GM21423 (cell line): ENCODE measurements around the gene KMT5B.

Experiments used
- ATAC-seq: cut with Tn5 transposase; IDR thresholded peaks from one replicate; pipeline ENCODE4 v1.9.1; 2021; ENCODE audit warnings: mild to moderate bottlenecking, moderate library complexity; ENCODE audit not compliant: unreplicated experiment

Gene KMT5B

DNA sequence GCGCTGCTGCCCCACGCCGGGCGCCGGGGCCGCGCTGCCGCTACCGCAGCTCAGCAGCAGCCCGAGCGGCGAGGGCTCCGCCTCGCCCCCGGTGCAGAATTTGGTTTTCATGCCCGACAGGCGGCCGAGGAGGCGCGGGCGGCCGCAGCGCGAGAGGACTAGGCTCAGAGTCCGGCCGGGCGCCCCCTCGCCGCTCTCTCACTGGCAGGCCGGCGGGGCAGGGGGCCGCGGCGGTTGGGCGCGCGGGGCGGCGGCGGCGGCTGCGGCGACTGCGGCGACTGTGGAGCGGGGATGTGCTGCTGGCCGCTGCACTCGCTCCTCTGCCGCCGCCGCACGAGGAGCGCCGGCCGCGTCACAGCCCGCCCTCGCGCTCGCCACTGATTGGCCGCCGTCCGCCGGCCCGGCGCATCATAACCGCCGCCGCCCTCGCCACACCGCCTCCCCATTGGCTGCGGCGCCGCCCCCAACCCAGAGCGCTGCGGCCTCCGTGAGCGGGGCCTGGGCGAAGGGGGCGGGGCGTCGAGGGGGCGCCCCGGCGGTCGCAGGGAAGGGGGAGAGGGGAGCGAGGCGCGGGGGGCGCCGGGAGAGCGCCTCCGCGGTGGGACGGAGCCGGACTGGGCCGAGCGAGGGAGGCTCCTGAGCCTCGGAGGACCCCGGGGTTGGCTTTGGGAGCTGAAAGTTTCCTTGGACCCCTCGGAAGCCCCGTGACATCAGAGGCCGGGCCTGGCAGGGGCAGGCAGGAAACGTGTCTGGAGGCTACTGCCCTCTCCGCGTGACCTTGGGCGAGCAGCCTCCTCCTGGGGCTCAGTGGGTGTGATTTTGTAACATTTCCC lies 91.8 kb downstream of the KMT5B start, which contains the start of gene CHKA:
Gene CHKA, minus strand, starts transcription at position 322 of the 833 bp plus-strand sequence. Its CDS starts 211 bp downstream, at position 111.
- peak; percentile 79 for ATAC-seq

DNA sequence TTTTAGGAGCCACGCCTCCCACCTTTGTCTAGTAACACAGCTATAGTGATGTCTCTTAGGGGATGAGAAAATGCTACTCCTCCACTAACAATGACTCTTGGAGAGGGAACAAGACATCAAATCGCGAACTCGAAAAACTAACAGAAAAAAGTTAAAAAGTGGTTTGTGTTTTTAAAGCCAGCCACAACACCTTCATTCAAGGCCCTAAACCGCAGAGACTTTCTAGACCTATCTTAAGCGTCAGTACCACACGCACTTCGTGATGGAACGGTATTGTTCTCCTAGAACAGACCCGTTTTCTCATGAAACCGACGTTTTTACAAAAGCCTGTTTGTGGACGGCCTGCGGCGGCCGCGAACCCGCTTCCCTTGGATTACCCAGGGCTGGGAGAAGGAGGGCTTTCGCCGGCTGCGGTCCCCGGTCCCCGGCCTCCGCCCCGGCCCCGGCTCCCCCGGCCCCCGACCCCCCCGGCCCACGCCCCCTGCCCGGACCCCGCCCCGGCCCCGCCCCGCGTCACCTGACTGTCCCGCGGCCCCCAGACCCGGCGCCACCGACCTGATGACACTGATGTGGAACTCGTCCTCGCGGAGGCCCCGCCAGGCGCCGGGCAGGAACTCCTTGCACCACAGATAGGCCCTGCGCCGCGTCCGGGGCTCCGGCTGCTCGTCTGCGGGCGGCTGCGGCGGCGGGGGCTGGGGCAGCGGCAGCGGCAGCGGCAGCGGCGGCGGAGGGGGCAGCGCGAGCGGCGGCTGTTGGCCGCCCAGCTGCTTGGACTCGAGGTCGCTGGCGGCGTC lies 92.6 kb downstream of the KMT5B start:
- peak; percentile 27 for ATAC-seq

DNA sequence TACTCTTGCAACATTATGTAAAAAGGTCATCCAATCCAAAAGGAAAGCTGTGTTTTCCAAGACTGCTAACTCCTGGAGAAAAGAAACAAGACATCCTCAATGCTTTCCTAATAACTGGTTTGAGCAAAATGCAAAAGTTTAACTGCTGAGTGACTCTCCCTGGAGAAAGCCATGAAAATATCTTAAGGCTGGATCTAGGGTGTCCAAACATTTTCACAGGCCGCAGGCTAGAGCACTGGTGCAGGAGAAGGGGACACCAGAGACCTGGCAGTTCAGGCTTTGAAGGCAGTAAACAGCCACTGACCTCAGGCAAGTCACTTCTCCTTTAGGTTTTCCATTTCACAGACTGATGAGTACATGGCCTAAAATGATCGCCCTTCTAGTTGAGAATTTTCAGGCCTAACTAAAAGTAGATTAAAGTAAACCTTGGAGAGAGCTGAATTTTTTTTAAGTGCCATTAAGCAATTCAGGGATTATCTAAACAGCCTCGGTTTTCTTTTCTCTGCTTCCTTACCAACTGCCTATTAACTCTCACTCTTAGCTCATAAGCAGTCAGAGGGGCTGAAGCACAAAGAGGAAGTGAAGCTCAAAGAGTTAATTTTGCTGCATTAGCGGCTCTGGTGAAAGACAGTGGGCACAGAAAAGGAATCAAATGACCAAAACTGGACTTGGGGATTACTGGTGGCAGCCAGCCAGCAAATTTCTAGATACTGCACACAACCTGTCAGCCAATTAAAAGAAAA lies 94.2 kb downstream of the KMT5B start:
- ATAC-seq = no peak

GRCh38 chr11:68117853-68118470 lies 95.1 kb downstream of the KMT5B start:
- no peak for ATAC-seq

DNA sequence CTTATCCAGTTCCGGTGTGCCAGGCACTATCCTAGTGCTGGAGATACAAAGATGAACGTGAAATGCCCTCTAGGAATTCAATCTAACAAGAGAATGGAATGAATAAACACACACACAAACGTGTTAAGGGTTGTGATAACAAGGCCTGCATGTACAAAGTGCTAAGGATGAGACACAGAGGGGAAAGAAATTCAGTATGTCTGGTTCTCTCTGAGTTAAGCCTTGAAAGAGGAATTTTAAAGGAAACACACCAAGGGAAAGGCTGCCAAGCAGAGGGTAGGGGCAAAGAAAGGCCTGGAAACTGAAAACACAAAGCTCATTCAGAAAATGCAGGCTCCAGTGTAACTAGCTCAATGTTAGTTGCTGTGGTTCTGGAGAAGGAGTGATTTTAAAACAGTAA lies 96.1 kb downstream of the KMT5B start:
- ATAC-seq = no peak

- ATAC-seq = no peak
Measured at GRCh38 chr11:68116126-68116525, 97.0 kb downstream of the KMT5B start.

GRCh38 chr11:68115285-68115684 lies 97.8 kb downstream of the KMT5B start:
- no peak for ATAC-seq

DNA sequence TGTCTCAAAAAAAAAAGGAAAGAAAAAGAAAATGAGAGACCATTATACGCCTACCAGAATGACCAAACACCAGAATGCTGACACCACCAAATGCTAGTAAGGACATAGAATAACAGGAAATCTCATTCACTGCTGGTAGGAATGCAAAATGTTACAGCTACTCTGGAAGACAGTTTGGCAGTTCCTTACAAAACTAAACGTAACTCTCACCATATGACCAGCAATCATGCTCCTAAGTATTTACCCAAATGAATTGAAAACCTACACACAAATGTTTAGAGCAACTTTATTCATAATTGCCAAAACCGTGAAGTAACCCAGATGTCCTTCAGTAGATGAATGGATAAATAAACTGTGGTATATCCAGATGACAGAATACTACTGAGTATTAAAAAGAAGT lies 99.1 kb downstream of the KMT5B start:
- no peak for ATAC-seq

DNA sequence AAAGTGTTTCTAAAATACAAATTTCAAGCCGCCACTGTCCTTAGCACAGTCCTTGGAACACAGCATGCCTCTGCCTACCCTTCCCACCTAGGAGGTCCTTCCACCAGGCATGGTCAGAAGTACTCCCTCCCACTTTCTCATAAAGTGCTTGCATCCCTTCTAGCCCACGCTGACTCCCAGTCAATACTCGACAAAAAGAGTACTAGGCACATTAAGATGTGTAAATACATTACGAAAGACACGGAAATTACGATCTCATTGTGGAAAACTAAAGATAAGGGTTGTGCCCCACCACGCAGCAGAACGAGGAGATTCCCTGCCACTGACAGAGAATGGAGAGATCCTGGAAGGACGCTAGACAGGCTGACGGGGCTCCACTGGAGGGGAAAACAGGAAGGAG lies 105.4 kb downstream of the KMT5B start:
- no peak for ATAC-seq

GRCh38 chr11:68106165-68106940 lies 106.7 kb downstream of the KMT5B start:
- ATAC-seq = no peak
